ENCODE measurements around the gene MRPL53.

- TF ChIP-seq, protein P1, sequence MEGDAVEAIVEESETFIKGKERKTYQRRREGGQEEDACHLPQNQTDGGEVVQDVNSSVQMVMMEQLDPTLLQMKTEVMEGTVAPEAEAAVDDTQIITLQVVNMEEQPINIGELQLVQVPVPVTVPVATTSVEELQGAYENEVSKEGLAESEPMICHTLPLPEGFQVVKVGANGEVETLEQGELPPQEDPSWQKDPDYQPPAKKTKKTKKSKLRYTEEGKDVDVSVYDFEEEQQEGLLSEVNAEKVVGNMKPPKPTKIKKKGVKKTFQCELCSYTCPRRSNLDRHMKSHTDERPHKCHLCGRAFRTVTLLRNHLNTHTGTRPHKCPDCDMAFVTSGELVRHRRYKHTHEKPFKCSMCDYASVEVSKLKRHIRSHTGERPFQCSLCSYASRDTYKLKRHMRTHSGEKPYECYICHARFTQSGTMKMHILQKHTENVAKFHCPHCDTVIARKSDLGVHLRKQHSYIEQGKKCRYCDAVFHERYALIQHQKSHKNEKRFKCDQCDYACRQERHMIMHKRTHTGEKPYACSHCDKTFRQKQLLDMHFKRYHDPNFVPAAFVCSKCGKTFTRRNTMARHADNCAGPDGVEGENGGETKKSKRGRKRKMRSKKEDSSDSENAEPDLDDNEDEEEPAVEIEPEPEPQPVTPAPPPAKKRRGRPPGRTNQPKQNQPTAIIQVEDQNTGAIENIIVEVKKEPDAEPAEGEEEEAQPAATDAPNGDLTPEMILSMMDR (IDR thresholded peaks at IDR 0.05; ENCODE audit: insufficient read depth, low read length), result no peak
- no peak for TF ChIP-seq REST (IDR thresholded peaks at IDR 0.05; ENCODE audit: insufficient replicate concordance, low read depth)
- TF ChIP-seq POLR2AphosphoS5 (IDR thresholded peaks at IDR 0.05; ENCODE audit: low read depth), result no peak
- TF ChIP-seq GABPA (IDR thresholded peaks at IDR 0.05; ENCODE audit: low read depth), result no peak
- no peak for TF ChIP-seq SPI1 (IDR thresholded peaks at IDR 0.05; ENCODE audit: borderline replicate concordance, low read depth)
Observed at GRCh38 chr2:74448771-74449170, 23.7 kb downstream of the MRPL53 start.
